Cardiac fibroblast (primary cell): ENCODE measurements around the gene KIF24.
A peak's percentile ranks its signal among the peaks of the same experiment; 100 is the strongest.
"Not testable (repeated sequence)": the region's sequence is repeated elsewhere in the genome, so short reads cannot be mapped to it uniquely, and the experiment has no call there.

ENCODE experiments used
- DNase-seq, 2 donors: peaks; one replicate each; pipeline versions ENCODE4 v3.0.0 to v3.0.0-alpha.2; 2010; ENCODE audit warnings: low read depth in 2 of 2
- H3K4me3 ChIP-seq, 2 donors: replicated peaks in 1 of 2; 1 replicate in 1 of 2; 2 replicates in 1 of 2; pipeline ENCODE4 v1.5.1; 2011; ENCODE audit warnings: low read depth in 2 of 2, low read length in 2 of 2, mild to moderate bottlenecking in 2 of 2, moderate library complexity in 1 of 2
- TF ChIP-seq, protein P1 (sequence below): IDR thresholded peaks from one replicate; pipeline ENCODE4 v1.5.1; 2011; ENCODE audit warnings: low read depth, mild to moderate bottlenecking, low read length, inconsistent platforms

KIF24 gene

DNA sequence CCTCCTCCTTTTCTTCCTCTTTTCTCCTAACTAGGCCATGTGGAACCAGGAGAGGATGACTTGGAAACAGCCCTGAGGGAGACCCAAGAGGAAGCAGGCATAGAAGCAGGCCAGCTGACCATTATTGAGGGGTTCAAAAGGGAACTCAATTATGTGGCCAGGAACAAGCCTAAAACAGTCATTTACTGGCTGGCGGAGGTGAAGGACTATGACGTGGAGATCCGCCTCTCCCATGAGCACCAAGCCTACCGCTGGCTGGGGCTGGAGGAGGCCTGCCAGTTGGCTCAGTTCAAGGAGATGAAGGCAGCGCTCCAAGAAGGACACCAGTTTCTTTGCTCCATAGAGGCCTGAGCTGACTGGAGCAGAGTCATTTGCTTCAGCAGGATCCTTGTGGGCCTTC is 14.0 kb upstream of the KIF24 start:
- TF ChIP-seq, protein P1, sequence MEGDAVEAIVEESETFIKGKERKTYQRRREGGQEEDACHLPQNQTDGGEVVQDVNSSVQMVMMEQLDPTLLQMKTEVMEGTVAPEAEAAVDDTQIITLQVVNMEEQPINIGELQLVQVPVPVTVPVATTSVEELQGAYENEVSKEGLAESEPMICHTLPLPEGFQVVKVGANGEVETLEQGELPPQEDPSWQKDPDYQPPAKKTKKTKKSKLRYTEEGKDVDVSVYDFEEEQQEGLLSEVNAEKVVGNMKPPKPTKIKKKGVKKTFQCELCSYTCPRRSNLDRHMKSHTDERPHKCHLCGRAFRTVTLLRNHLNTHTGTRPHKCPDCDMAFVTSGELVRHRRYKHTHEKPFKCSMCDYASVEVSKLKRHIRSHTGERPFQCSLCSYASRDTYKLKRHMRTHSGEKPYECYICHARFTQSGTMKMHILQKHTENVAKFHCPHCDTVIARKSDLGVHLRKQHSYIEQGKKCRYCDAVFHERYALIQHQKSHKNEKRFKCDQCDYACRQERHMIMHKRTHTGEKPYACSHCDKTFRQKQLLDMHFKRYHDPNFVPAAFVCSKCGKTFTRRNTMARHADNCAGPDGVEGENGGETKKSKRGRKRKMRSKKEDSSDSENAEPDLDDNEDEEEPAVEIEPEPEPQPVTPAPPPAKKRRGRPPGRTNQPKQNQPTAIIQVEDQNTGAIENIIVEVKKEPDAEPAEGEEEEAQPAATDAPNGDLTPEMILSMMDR: no peak
- H3K4me3 ChIP-seq: no peak overlapping the region
- peak in 1 of 2 donors; percentile 62 for DNase-seq

DNA sequence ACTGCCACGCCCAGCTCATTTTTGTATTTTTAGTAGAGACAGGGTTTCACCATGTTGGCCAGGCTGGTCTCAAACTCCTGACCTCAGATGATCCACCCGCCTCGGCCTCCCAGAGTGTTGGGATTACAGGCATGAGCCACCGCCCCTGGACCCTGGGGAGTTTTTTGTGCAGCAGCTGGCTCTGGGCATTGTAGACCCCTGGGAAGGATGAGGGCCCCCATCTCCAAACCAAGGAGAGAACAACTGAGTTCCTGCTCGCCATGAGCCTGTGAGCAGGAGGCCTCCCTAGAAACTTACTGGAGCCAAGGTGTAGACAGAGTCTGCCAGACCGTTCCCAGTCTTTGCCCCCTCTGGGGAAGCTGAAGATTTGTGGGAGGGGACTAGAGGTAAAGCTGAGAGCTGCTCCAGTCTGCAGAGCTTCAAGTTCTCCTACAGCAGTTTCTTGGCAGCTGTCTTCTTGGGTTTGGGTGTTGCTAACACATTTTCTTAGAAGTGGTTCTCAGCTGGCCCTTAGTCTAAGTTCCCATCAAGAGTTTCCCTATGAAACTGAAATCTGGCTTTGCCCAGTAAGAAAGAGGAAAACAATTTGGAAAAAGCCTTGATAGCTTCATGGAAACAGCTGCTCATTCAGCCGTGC is 12.7 kb upstream of the KIF24 start:
- TF ChIP-seq, protein P1: no peak
- DNase-seq: no peak
- no peak overlapping the region for H3K4me3 ChIP-seq

DNA sequence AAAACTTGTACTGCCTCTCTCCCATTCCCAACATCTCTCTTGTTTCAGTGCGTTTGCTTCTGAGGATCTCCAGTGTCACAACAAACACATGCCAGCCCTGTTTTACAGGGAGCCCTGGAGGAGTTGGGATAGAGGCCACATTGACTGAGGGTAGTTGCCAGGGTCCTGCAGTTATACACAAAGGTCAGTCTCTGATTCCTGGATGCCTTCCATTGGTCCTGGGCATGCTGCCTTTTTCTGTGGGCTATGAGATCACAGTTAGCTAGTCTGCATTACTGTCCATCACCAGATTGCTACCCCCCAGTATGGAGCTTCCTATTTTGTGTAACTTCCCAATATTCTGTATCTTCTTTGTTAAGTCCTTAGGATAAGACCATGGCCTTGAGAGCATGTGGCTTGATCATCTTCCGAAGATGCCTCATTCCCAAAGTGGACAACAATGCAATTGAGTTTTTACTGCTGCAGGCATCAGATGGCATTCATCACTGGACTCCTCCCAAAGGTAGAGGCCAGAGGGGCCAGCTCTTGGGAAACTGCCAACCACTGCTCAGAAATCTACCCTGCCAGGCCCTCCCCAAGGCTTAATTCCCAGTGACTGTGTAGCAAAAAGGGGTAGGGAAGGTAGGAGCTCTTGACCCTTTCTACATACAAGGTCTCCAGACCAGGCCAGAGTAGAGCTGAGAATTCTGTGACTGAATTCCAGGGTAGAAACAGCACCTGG is 9.8 kb upstream of the KIF24 start:
- TF ChIP-seq, protein P1: no peak
- DNase-seq: no peak
- no peak overlapping the region for H3K4me3 ChIP-seq

DNA sequence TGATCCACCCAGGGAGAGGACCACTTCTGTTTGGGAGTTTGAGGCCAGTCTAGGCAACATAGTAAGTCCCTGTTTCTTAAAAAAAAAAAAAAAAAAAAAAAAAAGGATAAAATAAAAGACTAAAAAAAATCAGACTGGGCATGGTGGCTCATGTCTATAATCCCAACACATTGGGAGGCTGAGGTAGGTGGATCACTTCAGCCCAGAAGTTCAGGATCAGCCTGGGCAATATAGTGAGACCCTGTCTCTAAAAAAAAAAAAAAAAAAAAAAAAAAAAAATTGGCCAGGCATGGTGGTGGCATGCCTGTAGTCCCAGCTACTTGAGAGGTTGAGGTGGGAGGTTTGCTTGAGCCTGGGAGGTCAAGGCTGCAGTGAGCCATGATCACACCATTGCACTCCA is 9.0 kb upstream of the KIF24 start:
- DNase-seq, H3K4me3 ChIP-seq: not testable (repeated sequence)

DNA sequence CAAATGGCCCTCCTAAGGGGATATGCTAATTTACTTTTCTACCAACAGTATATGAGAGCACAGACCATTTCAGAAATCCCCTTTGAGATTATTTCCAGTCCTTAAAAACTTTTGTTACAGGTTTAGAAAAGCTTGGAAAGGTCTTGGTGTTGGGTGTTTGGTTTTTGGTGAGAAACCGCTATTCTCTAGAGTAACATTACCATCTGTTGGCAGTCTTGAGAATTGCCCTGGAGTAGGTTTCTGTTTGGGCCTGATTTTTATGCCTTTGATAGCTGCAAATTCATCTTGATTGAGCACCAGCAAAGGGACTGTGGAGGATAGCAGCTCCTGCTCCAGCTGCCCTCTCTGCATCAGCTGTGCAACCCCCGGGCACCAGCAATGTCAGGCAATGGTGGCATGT is 8.3 kb upstream of the KIF24 start:
- DNase-seq: peak in 1 of 2 donors; percentile 18
- no peak overlapping the region for H3K4me3 ChIP-seq
- TF ChIP-seq, protein P1: peak; percentile 14

DNA sequence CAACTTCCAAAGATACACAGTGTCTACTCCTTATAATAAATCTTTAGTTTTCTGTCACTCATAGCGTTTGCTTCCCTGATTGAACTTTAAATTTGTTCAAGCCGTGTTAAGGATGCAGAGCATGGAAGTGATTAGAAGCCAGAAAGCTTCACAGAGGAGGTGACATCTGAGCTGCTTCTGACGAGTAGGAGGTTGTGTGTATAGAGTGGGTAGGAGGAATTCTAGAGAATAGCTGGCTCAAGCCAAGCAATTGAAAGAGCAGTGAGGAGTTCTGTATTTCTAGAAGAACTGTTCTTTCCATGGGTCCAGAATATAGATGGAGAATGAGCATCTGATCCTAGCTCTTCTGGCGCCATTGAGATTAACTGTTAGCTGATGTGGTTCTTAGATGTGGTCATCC is 6.3 kb upstream of the KIF24 start:
- no peak for DNase-seq
- TF ChIP-seq, protein P1: no peak
- H3K4me3 ChIP-seq: no peak overlapping the region

DNA sequence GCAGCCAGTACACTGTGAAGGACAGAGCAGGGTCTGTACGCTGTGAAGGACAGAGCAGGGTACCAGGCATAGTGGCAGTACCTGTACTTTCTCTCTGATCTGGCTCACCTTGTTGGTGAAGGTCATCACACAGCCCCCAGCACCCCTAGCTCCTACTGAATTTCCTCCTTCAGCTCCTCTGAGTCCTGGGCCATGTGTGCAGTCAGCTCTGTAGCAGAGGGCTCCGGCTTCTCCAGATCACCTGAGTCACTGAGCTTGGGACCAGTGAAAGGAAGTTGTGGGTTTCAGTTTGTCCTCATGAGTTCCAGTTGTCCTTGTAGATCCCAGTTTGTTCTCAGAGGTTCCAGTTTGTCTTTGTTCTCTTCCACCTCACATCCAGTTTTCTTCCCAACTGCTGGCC is 5.8 kb upstream of the KIF24 start:
- no peak overlapping the region for H3K4me3 ChIP-seq
- TF ChIP-seq, protein P1: no peak
- DNase-seq: no peak
